ENCODE results near the gene OR2L2. TPM values are rescaled to one million over a fixed set of nuclear protein-coding genes. Genes with fewer than 3 reads are reported as not detected.
"Not testable (repeated sequence)": the region's sequence is repeated elsewhere in the genome, so short reads cannot be mapped to it uniquely, and the experiment has no call there.

Gene OR2L2, protein sequence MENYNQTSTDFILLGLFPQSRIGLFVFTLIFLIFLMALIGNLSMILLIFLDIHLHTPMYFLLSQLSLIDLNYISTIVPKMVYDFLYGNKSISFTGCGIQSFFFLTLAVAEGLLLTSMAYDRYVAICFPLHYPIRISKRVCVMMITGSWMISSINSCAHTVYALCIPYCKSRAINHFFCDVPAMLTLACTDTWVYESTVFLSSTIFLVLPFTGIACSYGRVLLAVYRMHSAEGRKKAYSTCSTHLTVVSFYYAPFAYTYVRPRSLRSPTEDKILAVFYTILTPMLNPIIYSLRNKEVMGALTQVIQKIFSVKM
- polyA plus RNA-seq (ENCODE audit: insufficient read length in 4 of 4): under 1 TPM in 3 of 4 donors, not detected in 1; 0.04 to 0.14 (median 0.08) TPM

- DNase-seq (ENCODE audit: low read depth in 4 of 4, low spot score in 3 of 4): no peak
Measured at GRCh38 chr1:248029770-248030169, at the start of gene OR2L2. Gene OR2L2, plus strand, starts transcription at chr1:248030070. Its CDS starts 8,198 bp downstream, at chr1:248038268.

- no peak for DNase-seq (ENCODE audit: low read depth in 4 of 4, low spot score in 3 of 4)
Measured at GRCh38 chr1:247992986-247993385, 36.9 kb upstream of the OR2L2 start.

DNA sequence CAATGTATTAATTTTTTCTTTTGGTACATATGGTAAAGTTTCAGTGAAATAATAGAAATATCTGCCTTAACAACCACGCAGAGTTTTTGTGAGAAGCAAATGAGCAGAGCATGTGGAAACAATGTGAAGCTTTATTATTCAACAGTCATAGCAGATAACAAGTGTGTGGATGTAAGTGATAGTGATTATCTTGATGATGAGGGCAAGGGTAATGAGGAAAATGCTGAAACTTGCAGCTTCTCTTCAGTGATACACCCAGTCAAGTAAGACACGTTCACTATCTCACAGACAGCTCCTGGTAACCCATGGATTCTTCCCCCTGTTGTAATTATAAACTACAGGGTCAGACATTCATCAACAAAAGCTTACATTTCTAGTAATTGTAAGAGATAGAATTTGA is 31.1 kb upstream of the OR2L2 start:
- DNase-seq (ENCODE audit: low read depth in 4 of 4, low spot score in 3 of 4): no peak

DNA sequence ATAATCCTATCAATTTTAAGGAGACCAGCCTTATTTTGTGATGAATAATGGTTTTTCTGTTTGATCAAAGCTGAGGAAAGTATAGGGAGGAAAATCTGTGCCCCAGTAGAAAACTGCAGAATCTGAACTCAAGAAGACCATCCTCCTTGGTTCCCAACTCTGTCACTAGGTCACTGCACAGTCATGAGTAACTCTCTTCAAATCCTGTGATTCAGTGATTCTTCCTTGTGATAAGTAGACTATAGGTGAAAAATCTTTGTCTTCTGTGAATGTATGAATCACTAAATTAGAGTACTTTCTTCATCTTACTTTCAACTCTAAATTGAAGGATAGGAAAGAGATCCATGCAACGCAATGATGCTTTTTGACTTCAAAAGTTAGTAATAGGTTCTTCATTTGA is 29.7 kb upstream of the OR2L2 start:
- DNase-seq (ENCODE audit: low read depth in 4 of 4, low spot score in 3 of 4): no peak

DNA sequence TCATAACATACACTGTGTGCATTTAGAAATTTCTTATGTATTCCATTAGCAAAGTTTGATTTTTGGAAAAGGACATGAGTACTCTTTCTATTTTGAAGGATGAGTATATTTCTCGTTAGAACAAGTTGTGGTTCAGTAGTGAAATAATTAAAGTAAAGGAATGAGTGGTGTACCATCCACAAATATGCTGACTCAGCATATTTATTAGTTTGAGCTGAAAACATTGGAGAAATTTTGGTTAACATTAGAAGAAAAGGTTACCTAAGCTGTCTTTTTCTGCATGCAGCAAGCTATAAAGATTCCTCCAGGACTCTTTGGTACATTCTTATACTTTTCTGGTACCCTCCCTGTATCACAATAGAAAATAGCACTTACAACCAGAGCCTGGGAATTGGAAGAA is 22.1 kb upstream of the OR2L2 start:
- no peak for DNase-seq (ENCODE audit: low read depth in 4 of 4, low spot score in 3 of 4)

- DNase-seq (ENCODE audit: low read depth in 4 of 4, low spot score in 3 of 4): no peak
Measured at GRCh38 chr1:248009681-248010080, 20.2 kb upstream of the OR2L2 start.

DNA sequence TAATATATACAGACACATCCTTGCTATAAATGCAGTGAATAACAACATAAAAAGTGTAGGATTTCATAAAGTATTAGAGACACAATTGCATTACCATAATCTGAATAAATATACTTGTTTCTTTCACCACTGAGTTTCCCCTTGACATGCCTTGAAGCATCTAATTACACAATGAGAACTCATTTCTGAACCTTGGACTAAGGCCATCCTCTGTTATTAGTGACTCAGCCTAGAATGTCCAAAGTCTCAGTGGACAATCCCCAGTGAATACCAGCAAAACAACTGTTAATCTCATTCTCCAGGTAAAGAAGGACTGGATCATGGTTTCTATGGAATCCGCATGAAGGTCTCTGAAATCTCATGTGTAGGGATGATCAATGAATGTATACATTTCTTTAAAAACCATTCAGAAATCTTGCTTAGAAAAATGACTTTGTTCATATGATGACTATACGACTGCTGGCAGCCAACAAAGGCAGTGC is 16.6 kb upstream of the OR2L2 start, which contains the start of gene OR2L5:
TSS of gene OR2L5 (plus strand) at position 432 of the 482 bp plus-strand sequence. CDS start 8,288 bp downstream, outside the sequence.
- DNase-seq (ENCODE audit: low read depth in 4 of 4, low spot score in 3 of 4): no peak

DNA sequence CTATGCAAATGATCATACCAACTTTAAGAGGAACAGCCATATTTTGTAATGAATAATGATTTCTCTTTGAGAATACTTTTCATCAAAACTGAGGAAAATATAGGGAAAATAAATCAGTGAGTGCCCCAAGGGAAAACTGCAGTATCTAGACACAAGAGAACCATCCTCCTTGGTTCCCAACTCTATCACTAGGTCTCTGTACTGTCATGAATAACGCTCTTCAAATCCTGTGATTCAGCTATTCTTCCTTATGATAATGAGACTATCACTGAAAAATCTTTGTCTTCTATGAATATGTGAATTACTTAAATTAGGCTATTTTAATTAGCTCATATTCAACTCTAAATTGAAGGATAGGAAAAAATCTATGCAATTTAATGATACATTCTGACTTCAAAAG is 14.1 kb upstream of the OR2L2 start:
- DNase-seq (ENCODE audit: low read depth in 4 of 4, low spot score in 3 of 4): no peak

DNA sequence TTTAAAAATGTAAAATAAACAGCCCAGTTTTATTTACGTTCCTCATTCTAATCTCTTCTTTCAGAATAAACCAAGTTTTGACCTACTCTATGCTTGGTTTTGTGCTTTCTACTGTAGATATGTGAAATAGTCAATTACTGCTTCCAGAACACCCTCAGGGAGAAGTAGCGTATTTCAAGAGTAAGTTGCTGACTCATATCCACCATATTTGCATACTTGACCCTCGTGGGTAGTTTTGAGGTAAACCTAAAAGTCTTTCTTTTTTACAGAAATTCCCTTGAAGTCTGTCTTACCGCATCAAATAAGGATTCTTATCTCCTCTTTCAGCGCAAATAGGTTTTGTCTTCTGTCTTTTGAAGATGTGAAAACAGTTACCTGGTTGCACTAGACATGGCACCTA is 15.3 kb downstream of the OR2L2 start:
- no peak for DNase-seq (ENCODE audit: low read depth in 4 of 4, low spot score in 3 of 4)

DNA sequence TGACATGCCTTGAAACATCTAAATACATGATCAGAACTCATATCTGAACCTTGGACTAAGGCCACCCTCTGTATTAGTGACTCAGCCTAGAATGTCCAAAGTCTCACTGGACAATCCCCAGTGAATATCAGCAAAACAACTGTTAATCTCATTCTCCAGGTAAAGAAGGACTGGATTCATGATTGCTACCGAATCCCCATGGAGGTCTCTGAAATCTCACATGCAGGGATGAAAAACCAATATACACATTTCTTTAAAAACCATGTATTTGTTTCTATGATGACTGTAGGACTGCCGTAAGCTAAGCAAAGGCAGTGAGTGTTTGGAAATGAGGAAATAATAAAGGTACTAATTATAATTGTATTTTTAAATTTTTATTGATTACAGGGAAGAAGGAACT is 16.7 kb downstream of the OR2L2 start, which contains the start of gene OR2L3:
TSS of gene OR2L3 (plus strand) at position 301 of the 400 bp plus-strand sequence. CDS start 13,846 bp downstream, outside the sequence.
- no peak for DNase-seq (ENCODE audit: low read depth in 4 of 4, low spot score in 3 of 4)

GRCh38 chr1:248047008-248047407 is 17.1 kb downstream of the OR2L2 start:
- DNase-seq (ENCODE audit: low read depth in 4 of 4, low spot score in 3 of 4): no peak

- DNase-seq (ENCODE audit: low read depth in 4 of 4, low spot score in 3 of 4): no peak
Measured at GRCh38 chr1:248054671-248055070, 24.8 kb downstream of the OR2L2 start.

DNA sequence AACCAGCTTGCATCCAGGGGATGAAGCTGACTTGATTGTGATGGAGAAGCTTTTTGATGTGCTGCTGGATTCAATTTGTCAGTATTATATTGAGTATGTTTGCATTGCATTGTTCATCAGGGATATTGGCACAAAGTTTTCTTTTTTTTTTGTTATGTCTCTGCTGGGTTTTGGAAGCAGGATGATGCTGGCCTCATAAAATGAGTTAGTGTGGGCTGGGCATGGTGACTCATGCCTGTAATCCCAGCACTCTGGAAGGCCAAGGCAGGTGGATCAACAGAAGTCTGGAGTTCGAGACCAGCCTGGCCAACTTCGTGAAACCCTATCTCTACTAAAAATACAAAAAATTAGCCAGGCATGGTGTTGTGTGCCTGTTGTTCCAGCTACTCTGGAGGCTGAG is 25.4 kb downstream of the OR2L2 start:
- DNase-seq (ENCODE audit: low read depth in 4 of 4, low spot score in 3 of 4): no peak

GRCh38 chr1:248065071-248065470 is 35.2 kb downstream of the OR2L2 start:
- DNase-seq (ENCODE audit: low read depth in 4 of 4, low spot score in 3 of 4): no peak

- DNase-seq (ENCODE audit: low read depth in 4 of 4, low spot score in 3 of 4): no peak
Measured at GRCh38 chr1:248065604-248066003, 35.7 kb downstream of the OR2L2 start.

DNA sequence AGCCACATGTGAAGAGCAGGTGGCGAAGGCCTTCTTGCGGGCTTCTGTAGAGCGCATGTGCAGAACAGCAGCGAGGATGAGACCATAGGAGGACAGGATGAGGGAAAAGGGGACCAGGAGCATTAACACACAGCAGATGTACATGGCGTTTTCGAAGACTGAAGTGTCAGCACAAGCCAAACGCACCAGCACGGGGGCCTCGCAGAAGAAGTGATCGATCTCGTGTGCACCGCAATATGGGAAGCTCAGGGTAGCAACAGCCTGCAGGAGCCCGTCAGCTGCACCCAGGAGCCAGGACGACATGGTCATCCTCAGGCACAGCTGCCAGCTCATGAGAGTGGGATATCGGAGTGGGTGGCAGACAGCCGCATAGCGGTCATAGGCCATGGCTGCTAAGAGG is 54.0 kb downstream of the OR2L2 start:
- DNase-seq (ENCODE audit: low read depth in 4 of 4, low spot score in 3 of 4): not testable (repeated sequence)

Other genes starting within 250 kb of the OR2L2 start
- gene OR14A16, start 206.0 kb upstream of the OR2L2 start, polyA plus RNA-seq (ENCODE audit: insufficient read length in 4 of 4): not detected
- gene OR11L1, start 188.2 kb upstream of the OR2L2 start, polyA plus RNA-seq (ENCODE audit: insufficient read length in 4 of 4): not detected
- gene TRIM58, start 172.9 kb upstream of the OR2L2 start, polyA plus RNA-seq (ENCODE audit: insufficient read length in 4 of 4): 1 to 10 TPM; 1.3 to 2.3 (median 1.4) TPM
- under 1 TPM in 3 of 4 donors, not detected in 1; 0.33 to 0.38 (median 0.36) TPM for gene OR2W3, start 134.5 kb upstream of the OR2L2 start, polyA plus RNA-seq (ENCODE audit: insufficient read length in 4 of 4)
- gene OR2T8, start 109.8 kb upstream of the OR2L2 start, polyA plus RNA-seq (ENCODE audit: insufficient read length in 4 of 4): not detected
- not detected for gene OR2AJ1, start 105.2 kb upstream of the OR2L2 start, polyA plus RNA-seq (ENCODE audit: insufficient read length in 4 of 4)
- not detected for gene OR2L8, start 81.2 kb upstream of the OR2L2 start, polyA plus RNA-seq (ENCODE audit: insufficient read length in 4 of 4)
- not detected for gene OR2AK2, start 64.8 kb upstream of the OR2L2 start, polyA plus RNA-seq (ENCODE audit: insufficient read length in 4 of 4)
- gene OR2L5, start 16.4 kb upstream of the OR2L2 start, polyA plus RNA-seq (ENCODE audit: insufficient read length in 4 of 4): not detected
- gene OR2L3, start 16.8 kb downstream of the OR2L2 start, polyA plus RNA-seq (ENCODE audit: insufficient read length in 4 of 4): not detected
- gene OR2L13, start 65.1 kb downstream of the OR2L2 start, polyA plus RNA-seq (ENCODE audit: insufficient read length in 4 of 4): under 1 TPM in 2 of 4 donors, not detected in 2; 0.03 to 0.08 TPM
- gene OR2M5, start 115.1 kb downstream of the OR2L2 start, polyA plus RNA-seq (ENCODE audit: insufficient read length in 4 of 4): not detected
- gene OR2M2, start 144.8 kb downstream of the OR2L2 start, polyA plus RNA-seq (ENCODE audit: insufficient read length in 4 of 4): not detected
- under 1 TPM; 0.01 to 0.04 (median 0.03) TPM for gene OR2M3, start 167.2 kb downstream of the OR2L2 start, polyA plus RNA-seq (ENCODE audit: insufficient read length in 4 of 4)
- gene OR2M4, start 201.3 kb downstream of the OR2L2 start, polyA plus RNA-seq (ENCODE audit: insufficient read length in 4 of 4): under 1 TPM in 3 of 4 donors, not detected in 1; 0.03 to 0.04 (median 0.04) TPM
- gene OR2T33, start 247.9 kb downstream of the OR2L2 start, polyA plus RNA-seq (ENCODE audit: insufficient read length in 4 of 4): not detected